22Rv1 (cell line): ENCODE results near the gene SIL1.

Experiments
- CTCF ChIP-seq: fragments of 450-650 bp; IDR thresholded peaks from 2 replicates; pipeline ENCODE4 v1.5.1; 2017; ENCODE audit warnings: mild to moderate bottlenecking
- ZFX ChIP-seq: fragments of 450-650 bp; IDR thresholded peaks from 2 replicates; pipeline ENCODE4 v1.6.1; 2017; ENCODE audit warnings: antibody characterized with exemption, borderline replicate concordance

- TF ChIP-seq CTCF, result no peak
- no peak for TF ChIP-seq ZFX
Observed at GRCh38 chr5:139131465-139131864, 66.7 kb downstream of the SIL1 start.
